HG02884 (cell line): ENCODE measurements around the gene PBX1.

Experiments used
- ATAC-seq: cut with Tn5 transposase; IDR thresholded peaks from one replicate; pipeline ENCODE4 v1.9.1; 2021; ENCODE audit warnings: mild to moderate bottlenecking, moderate library complexity; ENCODE audit not compliant: unreplicated experiment

PBX1 gene

DNA sequence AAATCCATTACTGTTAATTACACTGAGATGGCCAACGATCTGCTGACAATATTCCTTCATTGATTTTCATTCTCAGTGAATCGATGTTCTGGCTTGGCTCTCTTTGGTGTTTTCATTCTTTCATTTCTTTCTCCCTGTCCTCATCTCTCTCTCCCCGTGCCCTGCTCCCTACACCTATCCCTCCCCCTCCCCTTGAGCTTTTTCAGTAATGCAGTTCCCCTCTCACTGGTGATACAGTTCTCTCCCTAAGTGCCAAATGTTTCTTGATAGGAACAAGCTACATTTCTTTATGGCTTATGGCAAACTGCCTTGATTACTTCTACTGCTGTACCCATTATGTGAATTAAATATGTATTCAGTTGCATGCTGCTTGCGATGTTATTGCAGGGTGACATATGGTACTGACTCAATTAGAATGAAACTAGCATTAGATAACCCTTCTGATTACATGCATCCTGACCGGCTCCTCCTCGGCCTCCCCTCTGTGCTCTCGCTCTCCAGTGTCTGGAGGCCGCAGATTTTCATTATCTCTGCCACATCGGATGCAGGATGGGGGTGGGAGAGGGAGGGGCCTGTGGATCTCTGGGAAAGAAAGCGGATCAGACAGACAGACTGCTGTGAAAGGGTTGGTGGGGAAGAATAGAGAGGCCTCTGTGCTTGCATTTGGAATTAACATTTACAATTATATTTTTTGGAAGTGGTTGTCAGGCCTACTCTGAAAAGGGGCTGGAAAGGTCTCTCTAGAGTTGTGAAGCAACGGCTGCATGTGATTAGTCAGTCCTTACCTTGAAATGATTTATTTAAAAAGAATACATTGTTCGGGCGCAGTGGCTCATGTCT, 130.9 kb downstream of the PBX1 start:
- ATAC-seq = no peak

DNA sequence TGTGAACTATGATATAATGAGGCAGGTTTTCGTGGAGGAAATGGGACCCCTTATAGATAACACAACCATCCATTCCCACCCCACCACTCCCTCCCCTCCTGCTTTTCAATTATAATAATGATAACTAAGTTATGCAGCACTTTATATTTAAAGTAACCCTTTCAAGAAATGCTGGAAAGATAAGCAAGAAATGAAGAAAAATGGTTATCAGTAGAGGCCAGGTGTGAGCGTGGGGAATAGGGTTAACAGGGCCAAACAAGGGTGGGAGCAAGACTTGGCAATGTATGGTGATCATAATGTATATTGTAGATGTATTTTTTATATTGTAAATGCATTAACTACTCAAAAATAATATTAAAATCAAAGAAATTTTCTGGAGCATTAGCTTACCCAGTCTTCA, 133.4 kb downstream of the PBX1 start:
- ATAC-seq = no peak

DNA sequence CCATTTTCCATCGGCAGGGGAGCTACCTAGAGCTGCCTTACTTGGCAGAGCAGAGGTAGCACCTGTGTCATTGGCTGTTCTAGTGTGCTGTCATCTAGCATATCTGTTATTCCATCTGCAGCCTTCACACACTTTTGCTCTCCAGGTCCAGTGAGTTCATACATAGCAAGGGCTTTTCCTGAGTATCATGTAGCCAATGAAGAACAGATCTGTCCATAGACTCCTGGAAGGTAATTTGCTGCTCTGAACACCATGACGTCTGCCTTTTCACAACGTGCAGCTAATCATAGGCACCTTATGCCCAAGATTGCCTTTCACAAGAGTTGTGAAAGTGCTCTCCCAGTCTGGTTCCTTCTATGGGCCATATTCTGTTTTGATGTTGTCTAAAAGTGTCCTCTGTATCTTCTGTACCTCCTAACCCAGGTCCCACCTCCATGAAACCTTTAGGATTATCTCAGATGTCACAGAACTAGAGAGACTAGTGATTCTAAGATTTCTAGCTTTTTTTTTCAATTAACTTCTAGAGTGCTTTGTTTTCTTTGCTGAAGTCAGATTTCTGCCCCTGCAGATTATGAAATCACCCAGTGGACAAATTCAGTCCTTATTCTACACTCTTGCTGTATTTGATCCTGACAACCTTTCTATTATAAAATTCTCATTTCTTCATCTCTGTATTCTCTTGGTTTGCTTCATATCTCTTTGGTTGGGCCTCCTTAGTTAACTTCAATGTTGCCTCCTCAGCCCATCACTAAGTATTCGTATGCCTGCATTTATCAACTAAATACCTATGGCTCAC, 134.8 kb downstream of the PBX1 start:
- ATAC-seq = no peak

DNA sequence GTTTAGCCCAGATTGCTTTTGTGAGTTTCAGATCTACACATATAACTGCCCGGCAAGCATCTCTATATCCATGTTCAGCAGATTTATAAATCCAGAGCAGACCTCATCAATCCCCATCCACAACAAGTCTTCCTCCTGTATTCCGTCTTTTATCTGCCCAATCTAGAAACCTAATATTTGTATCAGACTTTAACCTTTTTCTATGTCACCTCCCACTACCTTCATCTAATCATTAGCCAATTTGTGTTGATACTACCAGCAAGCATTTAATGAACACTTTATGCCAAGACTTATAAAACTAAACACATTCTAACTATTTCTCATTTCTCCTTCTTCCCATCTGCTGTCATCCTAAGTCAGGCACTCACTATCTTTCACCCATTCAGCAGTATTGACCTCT, 135.5 kb downstream of the PBX1 start:
- no peak for ATAC-seq

DNA sequence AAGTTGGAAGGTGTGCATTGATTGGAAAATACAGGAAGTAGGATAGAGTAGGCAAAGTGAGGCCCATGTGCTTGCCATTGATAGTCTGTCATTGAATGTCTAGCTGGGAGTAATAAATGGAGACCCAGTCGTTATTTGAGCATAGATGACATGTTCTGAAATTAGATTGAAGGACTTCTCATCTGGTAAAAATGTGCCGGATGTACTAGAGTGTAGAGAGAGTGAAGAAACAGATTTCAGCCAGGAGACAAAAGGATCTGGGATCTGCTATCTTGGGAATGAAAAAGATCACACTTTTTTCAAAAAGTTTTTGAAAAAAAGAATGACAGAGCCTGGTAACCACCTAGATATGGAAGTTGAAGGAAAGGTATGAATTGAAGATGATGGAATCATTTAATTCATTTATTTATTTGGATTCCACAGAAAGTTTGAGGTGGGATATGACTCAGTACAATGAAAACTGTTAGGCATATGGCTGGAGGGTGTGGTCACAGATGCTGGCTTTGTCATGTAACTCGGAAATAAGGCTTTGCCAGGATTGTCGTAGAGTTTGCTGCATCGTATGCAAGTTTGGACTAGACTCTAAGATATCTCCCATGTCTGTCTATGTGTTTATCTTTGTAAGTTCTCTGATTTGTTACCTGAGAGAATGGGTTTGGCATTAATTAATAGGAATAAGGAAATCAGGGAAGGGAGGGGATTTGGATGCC, 137.1 kb downstream of the PBX1 start:
- no peak for ATAC-seq

DNA sequence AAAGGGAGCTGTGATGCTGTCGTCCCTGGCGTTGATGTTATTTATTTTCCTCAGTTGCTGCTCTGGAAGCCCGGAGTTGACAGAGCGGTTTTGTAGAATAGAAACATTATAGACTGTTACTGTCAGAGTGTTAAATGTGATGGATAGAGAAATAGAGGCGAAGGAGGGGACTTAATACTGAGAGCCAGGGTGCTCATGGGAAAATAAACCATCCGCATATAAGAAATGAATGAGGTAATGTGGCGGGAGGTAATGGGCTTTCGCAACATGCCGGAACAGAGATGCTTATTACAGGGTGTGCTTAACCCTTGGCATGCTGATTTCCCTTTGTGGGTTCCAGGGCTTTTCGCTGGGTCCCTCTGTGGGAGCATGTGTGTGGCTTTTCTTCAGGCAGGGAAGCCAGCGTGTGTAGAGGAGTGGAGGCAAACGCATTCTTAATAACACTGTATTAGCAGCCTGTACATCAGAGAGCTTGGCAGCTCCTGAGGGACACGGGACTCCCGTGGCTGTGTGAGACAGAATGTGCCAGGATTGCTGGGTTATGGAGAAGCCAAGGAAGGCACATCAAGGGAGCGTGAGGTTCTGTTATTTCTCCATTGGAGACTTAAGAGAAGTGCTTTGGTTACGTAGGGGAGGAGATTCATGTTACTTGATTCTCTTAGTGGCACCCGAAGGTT, 141.0 kb downstream of the PBX1 start:
- ATAC-seq = no peak

DNA sequence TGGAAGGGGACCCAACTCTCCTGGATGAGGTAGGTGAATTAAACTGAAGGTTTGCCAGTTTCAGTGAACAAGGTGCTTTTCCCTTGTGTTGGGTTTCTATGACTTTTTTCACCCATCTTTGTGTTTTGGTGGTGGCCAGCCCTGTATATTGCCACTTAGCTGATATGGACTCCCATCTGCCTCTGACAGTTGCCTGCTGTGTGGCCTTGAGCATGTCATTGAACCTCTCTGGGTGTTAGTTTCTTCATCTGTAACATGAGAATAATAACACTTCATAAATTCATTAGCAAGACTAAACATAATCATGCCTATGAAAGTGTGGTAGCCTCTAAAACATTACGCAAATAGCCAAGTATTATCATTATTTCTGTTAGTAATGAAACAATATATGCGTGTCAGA, 141.7 kb downstream of the PBX1 start:
- no peak for ATAC-seq

DNA sequence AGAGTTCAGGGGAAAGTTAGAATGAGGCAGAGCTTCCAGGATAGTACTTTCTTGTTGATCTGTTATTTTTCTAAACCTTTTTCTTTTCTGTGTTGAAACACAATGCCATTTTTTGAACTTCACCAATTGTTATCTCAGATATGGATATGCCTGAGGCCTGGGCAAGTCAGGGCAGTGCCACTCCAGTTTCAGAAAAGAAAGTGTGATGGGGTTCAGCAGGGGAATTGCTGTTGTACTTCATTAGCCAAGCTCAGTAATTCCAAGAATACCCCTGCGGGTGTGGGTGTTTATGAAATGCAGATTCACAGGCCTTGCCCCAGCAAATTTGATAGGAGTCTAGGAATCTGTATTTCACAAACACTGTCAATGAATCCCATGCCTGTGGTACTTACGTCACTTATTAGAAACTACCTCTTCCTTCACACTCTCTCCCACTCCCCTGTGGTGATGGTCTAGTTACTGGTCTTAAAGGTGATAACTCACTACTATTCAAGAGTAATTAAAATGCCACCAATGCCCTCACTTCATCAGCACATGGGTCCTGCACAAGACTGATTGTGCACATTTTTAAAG, 142.3 kb downstream of the PBX1 start:
- ATAC-seq = no peak

DNA sequence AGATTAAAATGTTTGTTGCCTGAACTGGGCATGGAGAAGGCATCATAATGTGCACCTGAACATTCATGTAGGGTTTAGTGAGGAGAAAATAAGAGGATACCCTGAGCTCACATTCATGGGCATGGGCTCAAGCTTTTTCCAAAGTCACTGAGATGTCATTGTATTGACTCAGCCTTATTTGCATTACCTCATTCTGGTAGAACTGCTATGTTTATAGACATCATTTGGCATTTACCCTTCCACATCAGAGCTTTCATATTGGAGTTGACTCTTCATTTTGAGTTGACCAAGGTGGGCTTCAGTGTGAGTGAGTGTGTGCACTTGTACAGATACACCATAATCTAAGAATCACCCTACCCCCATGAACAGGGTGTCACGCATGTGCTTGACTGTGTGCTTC, 143.2 kb downstream of the PBX1 start:
- no peak for ATAC-seq

DNA sequence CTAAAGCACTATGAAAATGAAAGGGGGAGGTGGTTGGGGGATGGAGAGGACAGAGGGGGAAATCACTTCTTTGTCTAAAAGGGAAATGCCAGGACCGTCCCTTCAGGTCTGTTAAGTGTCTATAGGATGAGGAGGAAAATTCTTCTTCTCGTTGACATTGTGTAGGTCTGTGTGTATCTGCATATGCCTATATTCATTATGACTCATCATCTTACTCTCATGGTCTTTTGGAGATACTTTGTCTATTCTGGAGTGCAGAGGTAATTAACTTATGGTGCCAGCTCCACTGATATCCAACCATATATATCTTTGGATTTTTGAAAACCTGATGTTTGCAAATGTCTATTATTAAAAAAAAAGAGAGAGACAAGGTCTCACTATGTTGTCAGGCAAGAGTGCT, 143.7 kb downstream of the PBX1 start:
- no peak for ATAC-seq

DNA sequence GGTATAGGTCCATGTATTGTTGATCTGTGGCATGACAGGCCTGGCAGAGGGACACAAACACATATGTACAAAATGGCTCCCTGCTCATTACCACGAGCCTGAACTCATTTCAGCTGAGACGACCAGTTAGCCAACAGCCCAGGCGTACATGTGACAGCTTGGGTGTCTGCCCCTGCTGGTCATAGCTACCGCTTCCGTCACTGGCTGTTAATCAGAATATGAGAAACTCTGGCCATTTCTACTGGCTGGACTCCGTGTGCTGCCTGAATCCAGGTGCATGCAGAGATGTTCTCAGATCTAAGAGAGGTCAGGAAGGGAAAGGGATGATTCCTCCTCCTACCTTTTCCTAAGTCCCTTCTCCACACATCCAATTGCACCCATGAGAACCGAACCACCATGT, 144.5 kb downstream of the PBX1 start:
- no peak for ATAC-seq

DNA sequence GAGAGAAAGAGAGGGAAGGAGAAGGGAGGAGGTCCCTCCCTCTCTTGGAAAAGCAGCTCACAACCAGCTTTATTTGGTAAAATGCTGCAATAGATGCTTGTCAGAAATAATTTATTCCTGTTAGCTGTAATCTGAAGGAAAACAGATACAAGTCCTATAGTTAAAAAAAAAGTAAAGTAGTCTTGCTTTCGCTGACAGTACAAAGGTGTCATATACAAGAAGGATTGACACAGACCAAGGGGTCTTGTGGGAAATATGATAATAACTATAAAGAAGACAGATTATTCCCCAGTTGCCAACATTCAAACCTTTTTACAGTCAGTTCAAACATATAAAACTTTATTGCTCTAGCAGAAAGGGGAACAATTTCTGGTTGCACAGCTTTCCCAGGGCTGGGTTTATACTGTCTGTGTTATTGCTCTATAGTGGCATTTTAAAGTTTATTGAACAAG, 145.0 kb downstream of the PBX1 start:
- ATAC-seq = no peak

DNA sequence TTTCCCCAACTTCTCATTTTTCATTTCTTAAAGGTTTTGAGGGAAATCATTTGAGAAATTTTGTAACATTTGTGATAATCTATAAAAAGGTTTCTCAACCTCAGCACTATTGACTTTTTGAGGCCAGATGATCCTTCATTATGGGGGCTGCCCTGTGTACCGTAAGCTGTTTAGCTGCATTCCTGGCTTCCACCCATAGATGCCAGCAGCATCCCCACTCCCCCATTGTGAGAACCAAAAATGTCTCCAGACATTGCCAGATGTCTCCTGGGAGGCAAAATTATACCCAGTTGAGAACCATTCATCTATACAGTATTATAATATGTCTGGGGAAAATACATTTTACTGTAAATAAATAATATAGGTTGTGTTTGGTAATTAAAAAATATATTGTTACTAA, 146.0 kb downstream of the PBX1 start:
- ATAC-seq = no peak

DNA sequence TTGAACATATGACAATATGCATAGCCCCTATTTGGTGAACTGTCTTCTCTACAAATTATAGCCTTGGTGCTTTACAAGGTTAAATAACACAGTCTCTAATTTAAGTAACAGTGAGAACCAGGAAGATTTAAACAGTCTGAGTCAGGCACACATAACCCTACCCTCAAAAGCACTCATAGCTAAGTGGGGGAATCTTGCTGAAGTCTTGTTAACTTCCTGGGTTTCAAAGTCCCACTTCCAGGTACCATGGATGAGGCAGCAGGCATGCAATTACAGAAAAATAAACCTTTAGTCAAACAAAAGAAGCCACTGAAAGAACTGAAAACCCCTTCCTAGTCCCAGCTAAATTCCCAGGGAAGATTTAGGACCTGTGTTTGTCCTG, 147.6 kb downstream of the PBX1 start:
- no peak for ATAC-seq

DNA sequence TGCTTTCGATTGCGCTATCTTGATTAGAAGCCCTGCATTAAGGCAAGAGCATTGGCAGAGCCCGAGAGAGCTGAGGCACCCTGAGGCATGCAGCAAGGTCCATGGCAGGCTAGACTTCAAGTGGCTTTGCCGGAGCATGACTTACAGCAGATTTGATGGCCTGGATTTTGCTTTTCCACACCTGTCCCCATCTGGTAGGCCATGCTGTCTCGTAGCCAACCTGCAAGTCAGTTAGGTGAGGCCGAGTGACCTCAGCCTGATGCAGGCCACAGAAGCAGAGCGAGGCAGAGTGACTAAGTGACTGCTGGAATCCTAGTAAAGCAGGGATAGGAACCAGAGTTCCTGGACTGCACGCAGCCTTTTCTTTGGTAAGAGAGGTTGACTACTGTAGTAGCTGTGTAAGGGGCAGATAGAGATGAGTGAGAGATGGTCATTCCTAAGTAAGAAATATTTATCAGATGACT, 148.9 kb downstream of the PBX1 start:
- no peak for ATAC-seq

DNA sequence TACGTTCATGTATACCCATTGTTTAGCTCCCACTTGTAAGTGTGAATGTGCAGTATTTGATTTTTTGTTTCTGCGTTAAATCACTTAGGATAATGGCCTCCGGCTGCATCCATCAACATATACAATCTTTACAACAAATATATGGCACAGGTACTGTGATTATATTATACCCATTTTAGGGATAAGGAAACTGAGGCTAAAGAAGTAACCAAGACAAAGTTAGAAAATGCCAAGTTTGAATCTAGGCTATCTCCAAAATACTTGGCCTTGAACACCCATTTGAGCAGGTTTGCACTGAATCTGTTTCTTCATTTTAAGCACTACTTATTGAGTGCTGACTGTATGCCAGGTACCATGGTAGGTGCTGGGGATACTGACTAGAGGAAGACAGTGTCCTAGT, 149.6 kb downstream of the PBX1 start:
- ATAC-seq = no peak

DNA sequence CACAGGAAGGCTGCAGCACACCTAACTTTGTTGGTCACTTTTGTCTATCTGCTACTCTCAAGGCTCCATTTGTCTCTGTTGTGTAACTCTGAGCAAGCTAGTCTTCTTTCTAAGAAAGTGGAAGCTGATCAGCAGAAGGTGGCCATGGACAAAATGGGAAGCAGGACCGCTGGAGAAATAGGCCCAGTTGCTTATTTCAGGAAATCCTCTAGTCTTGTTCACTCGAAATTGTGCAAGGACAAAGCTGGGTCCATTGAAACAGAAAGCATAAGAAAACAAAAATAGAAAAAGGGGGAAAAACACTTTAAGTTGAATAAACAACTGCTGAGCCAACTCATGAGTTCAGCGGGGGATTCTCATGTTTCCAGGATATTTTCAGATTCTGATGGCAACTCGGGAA, 150.1 kb downstream of the PBX1 start:
- ATAC-seq = no peak

DNA sequence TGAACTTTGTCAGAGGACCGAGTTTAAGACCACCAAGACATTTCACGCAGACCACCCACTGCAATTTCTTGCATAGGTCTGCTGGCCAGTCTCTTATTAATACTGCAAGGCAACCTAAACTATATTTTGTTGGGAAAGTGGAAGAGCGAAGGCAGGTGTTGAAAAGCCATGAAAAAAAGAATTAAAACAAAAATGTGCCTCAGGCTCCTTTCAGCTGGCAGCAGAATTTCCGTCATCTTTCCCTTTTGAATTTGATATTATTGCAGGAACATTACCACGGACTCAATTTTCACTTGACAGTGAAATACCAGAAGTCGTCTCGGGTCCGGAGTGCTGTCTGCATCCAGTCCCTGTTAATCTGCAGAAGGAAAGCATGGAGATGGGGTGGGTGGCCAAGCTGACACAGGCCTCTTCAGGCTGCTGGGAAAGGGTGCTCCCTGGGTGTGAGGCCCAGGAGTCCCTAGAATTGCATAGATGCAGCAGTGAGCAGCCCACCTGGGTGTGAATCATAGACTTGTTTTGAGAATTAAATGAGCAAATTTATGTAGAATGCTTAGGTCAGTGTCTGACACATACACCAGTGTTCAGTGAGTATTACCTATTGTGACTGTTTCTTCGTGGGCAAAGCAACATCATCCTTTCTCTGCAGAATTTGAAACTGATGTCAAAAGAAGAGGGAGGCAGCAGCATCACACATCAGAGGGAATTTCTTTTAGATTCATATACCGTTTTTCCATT, 150.7 kb downstream of the PBX1 start:
- ATAC-seq = no peak

DNA sequence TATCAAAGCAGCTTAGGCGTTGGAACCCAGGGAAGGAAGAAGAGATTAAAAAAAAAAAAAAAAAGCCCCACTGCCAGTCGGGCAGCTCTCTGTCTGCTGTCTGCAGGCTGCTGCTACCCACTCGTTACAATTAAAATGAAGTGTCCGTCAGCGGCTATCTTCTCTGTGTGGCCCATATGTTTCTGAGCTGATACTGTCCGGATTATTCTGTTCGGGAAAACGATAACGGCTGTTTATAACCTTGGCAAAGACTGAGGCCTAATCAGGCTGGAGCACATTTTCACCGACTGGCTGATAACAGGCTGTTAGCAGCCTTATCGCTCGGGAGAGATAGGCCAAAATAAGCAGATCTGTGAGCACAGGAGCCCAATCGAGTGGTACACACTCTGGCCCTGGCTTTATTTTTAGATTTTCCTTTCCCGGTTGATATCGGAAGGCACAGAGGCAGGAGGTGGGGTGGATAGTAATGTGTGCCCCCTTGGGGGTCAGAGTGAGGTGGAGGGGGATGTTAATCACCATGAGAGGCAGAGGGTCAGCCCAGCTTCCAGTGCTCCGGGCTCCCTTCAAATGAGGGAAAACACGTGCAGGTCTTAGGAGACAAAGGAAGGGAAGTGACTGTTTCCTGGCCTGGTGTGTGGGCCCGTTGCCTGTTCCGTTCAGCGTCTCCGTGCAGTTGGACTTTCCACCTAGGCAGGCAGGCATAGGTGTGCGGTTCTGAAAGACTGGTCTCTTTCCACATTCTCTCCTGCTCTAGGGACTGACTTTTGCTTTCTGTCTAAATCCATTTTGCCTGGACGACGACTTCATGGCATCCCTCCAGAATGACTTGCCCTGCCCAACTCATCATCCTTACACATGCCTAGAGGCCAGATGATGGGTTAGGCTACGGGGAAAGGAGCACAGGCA, 153.4 kb downstream of the PBX1 start:
- ATAC-seq = no peak
